ENCODE measurements around the gene CCDC15. TPM values are rescaled to one million over a fixed set of nuclear protein-coding genes. Genes with fewer than 3 reads are reported as not detected.

Gene CCDC15
- total and polyA plus RNA-seq, 2 experiments from 2014 or later = 1.1 to 2.3 TPM

- WGBS (ENCODE audit: low lambda C conversion rate, missing lambda C conversion rate) = 79% methylated on average over 5 of the region's 5 CpGs
Observed at GRCh38 chr11:125056931-125057692, 103.1 kb downstream of the CCDC15 start.

GRCh38 chr11:125057693-125058016 lies 103.7 kb downstream of the CCDC15 start:
- peaks cover 4% of the 10 kb centered on the region for H3K4me1 ChIP-seq (ENCODE audit: insufficient read depth)

More at GRCh38 chr11:125056931-125057692, 103.1 kb downstream of the CCDC15 start:
- peaks cover 13% of the 10 kb centered on the region for H3K27me3 ChIP-seq
- H3K4me2 ChIP-seq = no peak overlapping the region
- no peaks in the 10 kb centered on the region for H3K9me3 ChIP-seq (ENCODE audit: low read depth)
- TF ChIP-seq EZH2 (IDR thresholded peaks at IDR 0.05; ENCODE audit: borderline replicate concordance) = no peak
- no peak for TF ChIP-seq EZH2phosphoT487 (IDR thresholded peaks at IDR 0.05; ENCODE audit: low read depth, severe bottlenecking, unreplicated experiment)
- TF ChIP-seq, protein P1, sequence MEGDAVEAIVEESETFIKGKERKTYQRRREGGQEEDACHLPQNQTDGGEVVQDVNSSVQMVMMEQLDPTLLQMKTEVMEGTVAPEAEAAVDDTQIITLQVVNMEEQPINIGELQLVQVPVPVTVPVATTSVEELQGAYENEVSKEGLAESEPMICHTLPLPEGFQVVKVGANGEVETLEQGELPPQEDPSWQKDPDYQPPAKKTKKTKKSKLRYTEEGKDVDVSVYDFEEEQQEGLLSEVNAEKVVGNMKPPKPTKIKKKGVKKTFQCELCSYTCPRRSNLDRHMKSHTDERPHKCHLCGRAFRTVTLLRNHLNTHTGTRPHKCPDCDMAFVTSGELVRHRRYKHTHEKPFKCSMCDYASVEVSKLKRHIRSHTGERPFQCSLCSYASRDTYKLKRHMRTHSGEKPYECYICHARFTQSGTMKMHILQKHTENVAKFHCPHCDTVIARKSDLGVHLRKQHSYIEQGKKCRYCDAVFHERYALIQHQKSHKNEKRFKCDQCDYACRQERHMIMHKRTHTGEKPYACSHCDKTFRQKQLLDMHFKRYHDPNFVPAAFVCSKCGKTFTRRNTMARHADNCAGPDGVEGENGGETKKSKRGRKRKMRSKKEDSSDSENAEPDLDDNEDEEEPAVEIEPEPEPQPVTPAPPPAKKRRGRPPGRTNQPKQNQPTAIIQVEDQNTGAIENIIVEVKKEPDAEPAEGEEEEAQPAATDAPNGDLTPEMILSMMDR (IDR thresholded peaks at IDR 0.05; ENCODE audit: poor library complexity) = no peak
- no peaks in the 10 kb centered on the region for H3K9me2 ChIP-seq (replicated peaks; ENCODE audit: insufficient read depth)
- no peaks in the 10 kb centered on the region for H4K20me1 ChIP-seq (ENCODE audit: insufficient read depth, poor library complexity, severe bottlenecking)
- H3K36me3 ChIP-seq (replicated peaks; ENCODE audit: insufficient read depth, low read depth) = no peaks in the 10 kb centered on the region
- peaks cover 4% of the 10 kb centered on the region for H3K4me1 ChIP-seq (ENCODE audit: insufficient read depth)
- H3K4me3 ChIP-seq = no peak overlapping the region
- no peaks in the 10 kb centered on the region for H3K79me2 ChIP-seq
- no peak overlapping the region for H2AFZ ChIP-seq
- no peak overlapping the region for H3K27ac ChIP-seq
- no peak for DNase-seq (ENCODE audit: low spot score)

GRCh38 chr11:125061281-125061680 lies 107.3 kb downstream of the CCDC15 start:
- no peak for DNase-seq (ENCODE audit: low spot score)
- no peaks in the 10 kb centered on the region for H3K9me3 ChIP-seq (ENCODE audit: low read depth)
- no peaks in the 10 kb centered on the region for H3K79me2 ChIP-seq
- peaks cover 9% of the 10 kb centered on the region for H3K4me1 ChIP-seq (ENCODE audit: insufficient read depth)
- H3K4me3 ChIP-seq = no peak overlapping the region
- no peak overlapping the region for H2AFZ ChIP-seq
- H3K4me2 ChIP-seq = no peak overlapping the region
- no peaks in the 10 kb centered on the region for H3K36me3 ChIP-seq (replicated peaks; ENCODE audit: insufficient read depth, low read depth)
- peaks cover 42% of the 10 kb centered on the region for H3K27me3 ChIP-seq
- H3K9me2 ChIP-seq (replicated peaks; ENCODE audit: insufficient read depth) = no peaks in the 10 kb centered on the region
- H3K27ac ChIP-seq = no peak overlapping the region
- TF ChIP-seq EZH2 (IDR thresholded peaks at IDR 0.05; ENCODE audit: borderline replicate concordance) (no peak), EZH2phosphoT487 (IDR thresholded peaks at IDR 0.05; ENCODE audit: low read depth, severe bottlenecking, unreplicated experiment) (no peak)
- TF ChIP-seq, protein P1 (IDR thresholded peaks at IDR 0.05; ENCODE audit: poor library complexity) = no peak
- H4K20me1 ChIP-seq (ENCODE audit: insufficient read depth, poor library complexity, severe bottlenecking) = no peaks in the 10 kb centered on the region
- 83% methylated on average over 4 of the region's 4 CpGs for WGBS (ENCODE audit: low lambda C conversion rate, missing lambda C conversion rate)

More at GRCh38 chr11:125057693-125058016, 103.7 kb downstream of the CCDC15 start:
- WGBS (ENCODE audit: low lambda C conversion rate, missing lambda C conversion rate) = 95% methylated on average over 5 of the region's 5 CpGs
- Histone ChIP-seq H2AFZ (no peak overlapping the region), H3K4me2 (no peak overlapping the region), H3K27me3 (peaks cover 18% of the 10 kb centered on the region), H4K20me1 (ENCODE audit: insufficient read depth, poor library complexity, severe bottlenecking) (no peaks in the 10 kb centered on the region), H3K79me2 (no peaks in the 10 kb centered on the region), H3K4me3 (no peak overlapping the region), H3K9me3 (ENCODE audit: low read depth) (no peaks in the 10 kb centered on the region), H3K36me3 (replicated peaks; ENCODE audit: insufficient read depth, low read depth) (no peaks in the 10 kb centered on the region), H3K9me2 (replicated peaks; ENCODE audit: insufficient read depth) (no peaks in the 10 kb centered on the region), H3K27ac (no peak overlapping the region)
- no peak for DNase-seq (ENCODE audit: low spot score)
- TF ChIP-seq EZH2phosphoT487 (IDR thresholded peaks at IDR 0.05; ENCODE audit: low read depth, severe bottlenecking, unreplicated experiment) (no peak), EZH2 (IDR thresholded peaks at IDR 0.05; ENCODE audit: borderline replicate concordance) (no peak)
- TF ChIP-seq, protein P1 (IDR thresholded peaks at IDR 0.05; ENCODE audit: poor library complexity) = no peak
